ENCODE data around the gene SMOC2. TPM values are rescaled to one million over a fixed set of nuclear protein-coding genes. Genes with fewer than 3 reads are reported as not detected.

SMOC2 gene
- total RNA-seq, 1 donor from 2014 or later = 12.6 TPM

- no peak overlapping the region for H3K4me3 ChIP-seq
- no peaks in the 10 kb centered on the region for H3K36me3 ChIP-seq
- no peak for TF ChIP-seq CTCF (IDR thresholded peaks at IDR 0.05)
- peaks cover 16% of the 10 kb centered on the region for H3K4me1 ChIP-seq
- H3K27me3 ChIP-seq (ENCODE audit: low read depth) = peaks cover 5% of the 10 kb centered on the region
- intact Hi-C loops (cut with DNase I) = no loop called here
- H3K27ac ChIP-seq = no peak overlapping the region
- no peaks in the 10 kb centered on the region for H3K9me3 ChIP-seq
- ATAC-seq = peak; percentile 6 to 25
- DNase-seq = no peak
These were observed 143.7 kb downstream of the SMOC2 start for GRCh38 chr6:168584671-168585070.

- no peaks in the 10 kb centered on the region for H3K36me3 ChIP-seq
- peaks cover 5% of the 10 kb centered on the region for H3K27me3 ChIP-seq (ENCODE audit: low read depth)
- no peak for ATAC-seq
- H3K27ac ChIP-seq = no peak overlapping the region
- peaks cover 16% of the 10 kb centered on the region for H3K4me1 ChIP-seq
- no peaks in the 10 kb centered on the region for H3K9me3 ChIP-seq
- no peak overlapping the region for H3K4me3 ChIP-seq
- intact Hi-C loops (cut with DNase I) = no loop called here
- DNase-seq = no peak
- TF ChIP-seq CTCF (IDR thresholded peaks at IDR 0.05) = no peak
These were observed 144.5 kb downstream of the SMOC2 start for GRCh38 chr6:168585441-168585840.

- no peak for DNase-seq
These were observed 148.3 kb downstream of the SMOC2 start for GRCh38 chr6:168589275-168589674.

GRCh38 chr6:168590406-168590805, 149.4 kb downstream of the SMOC2 start:
- intact Hi-C loops (cut with DNase I) = no loop called here

More at GRCh38 chr6:168589275-168589674, 148.3 kb downstream of the SMOC2 start:
- ATAC-seq = no peak
- H3K4me3 ChIP-seq = no peak overlapping the region
- intact Hi-C loops (cut with DNase I) = no loop called here
- peaks cover 6% of the 10 kb centered on the region for H3K4me1 ChIP-seq
- no peaks in the 10 kb centered on the region for H3K36me3 ChIP-seq
- no peak overlapping the region for H3K27ac ChIP-seq
- no peak for TF ChIP-seq CTCF (IDR thresholded peaks at IDR 0.05)
- H3K9me3 ChIP-seq = no peaks in the 10 kb centered on the region
- H3K27me3 ChIP-seq (ENCODE audit: low read depth) = peaks cover 5% of the 10 kb centered on the region

GRCh38 chr6:168596344-168596743, 155.4 kb downstream of the SMOC2 start:
- no peak for DNase-seq
- Histone ChIP-seq H3K36me3 (no peaks in the 10 kb centered on the region), H3K9me3 (no peaks in the 10 kb centered on the region)

More at GRCh38 chr6:168590406-168590805, 149.4 kb downstream of the SMOC2 start:
- Histone ChIP-seq H3K36me3 (no peaks in the 10 kb centered on the region), H3K9me3 (no peaks in the 10 kb centered on the region), H3K27me3 (ENCODE audit: low read depth) (peaks cover 5% of the 10 kb centered on the region), H3K4me3 (no peak overlapping the region), H3K4me1 (no peaks in the 10 kb centered on the region), H3K27ac (no peak overlapping the region)
- DNase-seq (no peak), ATAC-seq (no peak)
- TF ChIP-seq CTCF (IDR thresholded peaks at IDR 0.05) = no peak

More at GRCh38 chr6:168596344-168596743, 155.4 kb downstream of the SMOC2 start:
- H3K4me3 ChIP-seq = no peak overlapping the region
- ATAC-seq = no peak
- H3K27me3 ChIP-seq (ENCODE audit: low read depth) = no peaks in the 10 kb centered on the region
- no peak for TF ChIP-seq CTCF (IDR thresholded peaks at IDR 0.05)
- H3K4me1 ChIP-seq = no peaks in the 10 kb centered on the region
- intact Hi-C loops (cut with DNase I) = no loop called here
- no peak overlapping the region for H3K27ac ChIP-seq

All from lower lobe of right lung (tissue), 2 donors.